ENCODE results near the gene DAW1. TPM values are rescaled to one million over a fixed set of nuclear protein-coding genes. Genes with fewer than 3 reads are reported as not detected.

Gene DAW1
- total RNA-seq, 1 donor from 2014 or later = not detected

- no peaks in the 10 kb centered on the region for H3K9me3 ChIP-seq
- DNase-seq (ENCODE audit: low spot score in 2 of 2) = no peak
- no peak overlapping the region for H3K4me3 ChIP-seq
- H3K4me1 ChIP-seq = no peaks in the 10 kb centered on the region
- intact Hi-C loops (cut with DNase I) = no loop called here
- TF ChIP-seq CTCF (IDR thresholded peaks at IDR 0.05) = no peak
- no peaks in the 10 kb centered on the region for H3K36me3 ChIP-seq
- no peak overlapping the region for H3K27ac ChIP-seq
- H3K27me3 ChIP-seq = no peaks in the 10 kb centered on the region
Observed at GRCh38 chr2:227973241-227973640, 101.8 kb downstream of the DAW1 start.

Other genes starting within 250 kb of the DAW1 start
- gene SCYGR5, start 204.8 kb upstream of the DAW1 start, total RNA-seq = not detected
- gene SLC19A3, start 153.6 kb upstream of the DAW1 start, total RNA-seq = 16.5 TPM
- not detected for gene SCYGR6, start 146.9 kb upstream of the DAW1 start, total RNA-seq
- not detected for gene SCYGR7, start 143.3 kb upstream of the DAW1 start, total RNA-seq
- not detected for gene SCYGR8, start 125.7 kb upstream of the DAW1 start, total RNA-seq
- not detected for gene CCL20, start 57.8 kb upstream of the DAW1 start, total RNA-seq